GM06990 (cell line): ENCODE data around the gene BEGAIN.

ENCODE experiments used
- DNase-seq: peaks from one replicate; pipeline ENCODE4 v3.0.0-alpha.2; 2011; ENCODE audit not compliant: insufficient read length; ENCODE audit errors: extremely low read depth
- H3K27me3 ChIP-seq: replicated peaks from 2 replicates; pipeline ENCODE4 v1.6.0; 2011; ENCODE audit warnings: low read length; ENCODE audit not compliant: control insufficient read depth, insufficient read depth
- H3K36me3 ChIP-seq: 2 replicates; pipeline ENCODE4 v1.5.1; 2011; ENCODE audit warnings: low read length; ENCODE audit not compliant: control insufficient read depth, insufficient read depth
- H3K4me3 ChIP-seq: replicated peaks from 2 replicates; pipeline ENCODE4 v1.5.1; 2011; ENCODE audit warnings: low read depth, mild to moderate bottlenecking, control low read depth, low read length
- TF ChIP-seq, protein P1 (sequence below): IDR thresholded peaks from 2 replicates; pipeline ENCODE4 v1.5.1; 2011; ENCODE audit warnings: low read length, control low read depth, mild to moderate bottlenecking, inconsistent platforms; ENCODE audit not compliant: insufficient read depth, poor library complexity, severe bottlenecking

The BEGAIN gene

DNA sequence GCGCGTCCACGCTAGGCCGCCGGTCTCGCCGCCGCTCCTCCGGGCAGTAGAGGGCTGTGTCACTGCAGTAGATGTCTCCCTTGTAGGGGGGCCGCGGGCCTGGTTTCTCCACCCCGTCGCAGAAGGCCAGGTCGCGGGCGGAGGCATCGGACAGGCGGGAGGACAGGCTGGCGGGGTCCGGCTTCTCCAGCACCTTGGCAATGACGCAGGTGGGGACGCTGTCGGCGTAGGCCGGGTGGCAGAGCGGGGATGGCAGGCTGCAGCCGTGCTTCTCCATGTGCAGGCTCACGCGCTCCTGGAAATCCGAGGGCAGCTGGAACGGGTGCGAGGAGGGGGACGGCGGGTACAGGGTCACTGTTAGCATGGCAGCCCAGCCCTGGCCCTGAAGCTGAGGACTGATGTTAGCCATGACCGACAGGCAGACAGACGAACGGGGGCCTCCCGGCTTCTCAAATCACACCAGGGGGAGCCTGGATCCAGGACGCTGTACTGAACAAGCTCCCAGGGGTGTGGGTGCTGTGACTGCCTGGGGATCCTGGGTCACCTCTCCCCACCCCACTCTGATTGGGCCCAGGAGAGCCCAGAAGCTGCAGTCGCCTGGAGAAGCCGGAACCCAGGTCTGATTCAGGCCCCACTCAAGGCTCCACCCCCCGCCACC is 48.1 kb downstream of the BEGAIN start:
- TF ChIP-seq, protein P1, sequence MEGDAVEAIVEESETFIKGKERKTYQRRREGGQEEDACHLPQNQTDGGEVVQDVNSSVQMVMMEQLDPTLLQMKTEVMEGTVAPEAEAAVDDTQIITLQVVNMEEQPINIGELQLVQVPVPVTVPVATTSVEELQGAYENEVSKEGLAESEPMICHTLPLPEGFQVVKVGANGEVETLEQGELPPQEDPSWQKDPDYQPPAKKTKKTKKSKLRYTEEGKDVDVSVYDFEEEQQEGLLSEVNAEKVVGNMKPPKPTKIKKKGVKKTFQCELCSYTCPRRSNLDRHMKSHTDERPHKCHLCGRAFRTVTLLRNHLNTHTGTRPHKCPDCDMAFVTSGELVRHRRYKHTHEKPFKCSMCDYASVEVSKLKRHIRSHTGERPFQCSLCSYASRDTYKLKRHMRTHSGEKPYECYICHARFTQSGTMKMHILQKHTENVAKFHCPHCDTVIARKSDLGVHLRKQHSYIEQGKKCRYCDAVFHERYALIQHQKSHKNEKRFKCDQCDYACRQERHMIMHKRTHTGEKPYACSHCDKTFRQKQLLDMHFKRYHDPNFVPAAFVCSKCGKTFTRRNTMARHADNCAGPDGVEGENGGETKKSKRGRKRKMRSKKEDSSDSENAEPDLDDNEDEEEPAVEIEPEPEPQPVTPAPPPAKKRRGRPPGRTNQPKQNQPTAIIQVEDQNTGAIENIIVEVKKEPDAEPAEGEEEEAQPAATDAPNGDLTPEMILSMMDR, result no peak

DNA sequence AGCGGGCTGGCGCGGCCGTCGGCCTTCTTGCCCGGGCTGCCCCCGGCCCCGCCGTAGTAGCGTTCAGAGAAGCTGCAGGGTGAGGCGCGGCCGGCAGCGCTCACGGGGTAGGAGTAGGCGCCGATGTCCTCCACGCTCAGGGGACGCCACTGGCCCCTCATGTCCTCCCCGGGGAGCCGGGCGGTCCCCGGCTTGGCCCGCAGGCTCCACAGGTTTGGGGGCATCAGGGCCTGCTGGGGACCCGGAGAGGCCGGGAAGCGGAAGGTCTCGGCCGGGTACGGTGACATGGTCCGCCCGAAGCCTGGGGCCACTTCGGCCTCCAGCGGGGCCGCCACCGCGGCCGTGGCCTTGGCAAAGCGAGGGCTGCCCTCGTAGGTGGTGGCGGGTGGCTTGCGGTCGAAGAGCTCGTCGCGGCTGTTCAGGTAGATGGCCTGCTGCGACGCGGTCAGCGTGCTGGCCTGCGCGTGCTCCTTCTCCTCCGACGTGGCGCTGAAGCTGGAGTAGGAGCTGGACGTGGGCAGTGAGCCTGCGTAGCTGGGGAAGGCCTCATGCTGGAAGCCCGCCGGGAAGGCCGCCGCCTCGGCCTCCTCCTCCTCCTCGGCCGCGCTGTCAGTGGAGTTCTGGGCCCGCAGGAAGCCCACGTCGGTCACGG is 48.7 kb downstream of the BEGAIN start:
- DNase-seq, result no peak
- Histone ChIP-seq H3K36me3 (no peaks in the 10 kb centered on the region), H3K27me3 (no peaks in the 10 kb centered on the region), H3K4me3 (no peak overlapping the region)
- TF ChIP-seq, protein P1, result no peak

More for the DNA sequence above, 48.1 kb downstream of the BEGAIN start:
- no peak for DNase-seq
- H3K4me3 ChIP-seq, result no peak overlapping the region
- no peaks in the 10 kb centered on the region for H3K27me3 ChIP-seq
- H3K36me3 ChIP-seq, result no peaks in the 10 kb centered on the region

DNA sequence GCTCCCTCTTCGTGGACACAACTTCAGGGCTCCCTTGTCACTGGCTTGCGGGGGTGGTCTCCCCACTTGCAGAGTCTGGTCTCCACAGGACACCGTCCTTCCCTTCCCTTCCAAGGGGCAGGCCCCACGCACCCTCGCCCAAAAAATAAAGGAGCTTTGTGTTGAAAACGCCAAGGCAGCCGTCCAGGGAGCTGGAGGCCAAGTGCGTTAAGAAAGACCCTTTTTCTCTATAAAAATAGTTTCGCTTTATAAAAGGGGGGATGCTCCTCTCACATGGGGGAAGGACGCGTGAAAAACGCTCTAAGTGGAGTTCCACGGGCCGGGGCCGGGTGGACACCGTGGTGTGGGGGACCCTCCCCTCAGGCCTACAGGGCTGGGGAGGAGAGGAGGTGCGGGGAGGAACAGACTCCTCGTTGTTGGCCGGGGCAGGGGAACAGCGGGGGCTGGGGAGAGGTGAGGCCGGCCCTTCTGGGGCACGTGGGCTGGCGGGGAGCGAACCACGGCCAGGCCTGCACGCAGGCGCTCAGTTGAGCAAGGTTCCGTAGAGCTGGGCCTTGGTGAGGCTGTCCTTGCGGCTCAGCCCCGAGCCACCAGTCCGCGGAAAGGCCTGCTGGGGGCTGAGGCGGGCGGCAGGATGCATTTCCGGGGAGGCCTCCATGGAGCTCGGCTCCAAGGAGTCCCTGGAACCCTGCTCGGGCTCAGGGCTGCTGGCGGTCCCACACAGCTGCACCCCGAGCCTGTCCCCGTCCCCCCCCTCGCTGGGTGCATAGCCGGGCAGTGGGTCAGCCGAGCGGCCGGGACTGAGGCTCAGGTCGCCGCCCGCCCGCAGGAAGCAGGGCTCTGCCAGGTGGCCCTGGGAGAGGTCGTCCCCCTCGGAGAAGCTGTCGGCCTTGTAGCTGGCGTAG is 49.5 kb downstream of the BEGAIN start:
- Histone ChIP-seq H3K27me3 (no peaks in the 10 kb centered on the region), H3K36me3 (no peaks in the 10 kb centered on the region), H3K4me3 (no peak overlapping the region)
- TF ChIP-seq, protein P1, result no peak
- no peak for DNase-seq

DNA sequence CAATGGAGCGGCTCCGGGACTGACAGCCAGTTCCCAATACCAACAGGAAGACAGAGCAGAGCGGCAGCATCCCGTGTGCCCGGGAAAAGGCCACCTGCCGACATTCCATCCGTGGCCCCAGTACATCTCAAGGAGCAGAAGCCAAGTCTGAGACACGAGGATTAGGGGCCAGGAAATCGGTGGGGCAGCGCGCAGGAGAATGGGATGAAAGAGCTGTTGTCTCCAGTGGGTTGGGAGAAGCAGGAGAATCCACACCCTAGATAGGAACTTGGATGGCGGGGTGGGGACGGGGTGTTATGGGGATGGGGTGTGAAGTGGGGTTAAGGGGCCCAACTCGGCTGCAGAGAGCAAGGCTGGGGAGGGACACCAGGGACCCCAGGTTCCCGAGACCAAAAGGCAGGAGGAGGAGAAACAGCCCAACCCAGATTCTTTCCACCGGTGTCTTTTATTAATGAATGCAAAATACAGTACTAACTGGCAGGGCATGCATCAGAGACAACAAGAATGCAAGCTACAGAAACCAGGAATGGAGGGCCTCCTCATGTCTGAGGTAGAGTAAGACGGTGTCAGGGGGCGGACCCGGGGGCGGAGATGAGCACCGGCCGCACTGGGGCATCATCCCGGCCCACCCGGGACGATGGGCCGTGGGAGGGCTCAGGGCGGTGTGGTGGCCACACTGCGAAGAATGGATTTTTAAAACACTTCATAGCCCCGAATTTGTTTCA is 50.3 kb downstream of the BEGAIN start:
- DNase-seq, result no peak
- TF ChIP-seq, protein P1, result no peak
- H3K27me3 ChIP-seq, result no peaks in the 10 kb centered on the region
- no peak overlapping the region for H3K4me3 ChIP-seq
- no peaks in the 10 kb centered on the region for H3K36me3 ChIP-seq

DNA sequence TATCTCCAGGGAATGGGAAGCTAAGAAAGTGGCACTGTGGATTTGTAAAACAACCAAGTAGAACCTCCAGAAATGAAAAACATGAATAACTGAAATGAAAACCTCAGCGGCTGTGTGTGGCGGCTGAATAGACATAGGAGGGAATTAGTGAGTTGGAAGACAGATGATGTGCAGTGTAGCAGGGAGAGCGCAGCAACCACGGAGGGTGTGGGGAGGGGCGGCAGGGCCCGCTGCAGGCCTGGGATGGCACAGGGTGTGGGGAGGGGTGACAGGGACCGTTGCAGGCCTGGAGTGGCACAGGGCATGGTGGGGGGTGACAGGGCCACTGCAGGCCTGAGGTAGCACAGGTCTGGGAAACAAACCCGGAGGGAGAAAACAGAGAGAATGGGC is 51.1 kb downstream of the BEGAIN start:
- TF ChIP-seq, protein P1, result no peak
- no peaks in the 10 kb centered on the region for H3K27me3 ChIP-seq
- no peak overlapping the region for H3K4me3 ChIP-seq
- DNase-seq, result peak; percentile 0
- no peaks in the 10 kb centered on the region for H3K36me3 ChIP-seq
